ENCODE measurements around the gene RANBP17. TPM values are rescaled to one million over a fixed set of nuclear protein-coding genes. Genes with fewer than 3 reads are reported as not detected.
"Not testable (repeated sequence)": the region's sequence is repeated elsewhere in the genome, so short reads cannot be mapped to it uniquely, and the experiment has no call there.

The RANBP17 gene
- total RNA-seq = 5.2 TPM
- long read RNA-seq, partial matches to known transcripts = 0 of 6 reads
- long read RNA-seq, other reads (novel, unspliced or antisense) = 5 of 6 reads

DNA sequence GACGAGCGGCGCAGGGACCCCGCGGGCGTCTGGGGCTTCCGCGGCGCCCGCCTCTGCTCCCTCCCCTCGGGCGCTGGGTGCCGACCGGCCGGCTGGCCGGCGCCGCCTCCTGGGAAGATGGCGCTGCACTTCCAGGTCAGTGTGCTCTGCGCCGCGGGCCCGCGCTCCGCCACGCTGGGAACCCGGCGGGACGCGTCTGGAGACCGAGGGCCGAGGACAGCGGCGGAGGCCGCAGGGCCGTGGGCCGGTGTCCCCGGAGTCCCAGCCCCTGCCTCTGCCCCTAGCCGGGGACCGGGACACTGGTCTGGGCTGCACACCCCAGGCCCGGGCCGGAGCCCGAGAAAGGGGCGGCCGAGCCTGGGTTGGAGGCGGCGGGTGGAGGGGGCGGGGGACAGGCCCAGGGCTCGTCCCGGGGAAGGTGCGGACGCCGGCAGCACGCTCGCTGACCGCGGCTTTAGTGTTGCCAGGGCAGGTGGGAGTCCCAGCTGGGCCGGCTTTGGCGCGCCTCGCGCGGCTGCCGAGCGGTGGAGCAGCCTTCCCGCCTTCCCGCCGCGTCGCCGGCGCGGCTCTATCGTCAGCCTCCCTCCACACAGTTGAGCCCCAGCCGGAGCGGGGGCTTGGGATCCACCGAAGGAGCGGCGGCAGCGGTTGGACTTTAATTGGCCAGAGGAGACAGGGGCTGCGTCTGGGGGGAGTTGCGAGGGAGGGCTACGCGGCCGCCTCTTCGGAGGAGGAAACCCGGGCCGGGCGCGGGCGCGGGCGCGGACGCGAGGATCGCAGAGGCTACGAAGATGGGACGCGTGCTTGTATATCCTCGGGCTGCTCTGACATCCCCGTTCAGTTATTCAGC is at the start of gene RANBP17:
Gene RANBP17 (plus strand): TSS at position 102 of the 850 bp plus-strand sequence.
- DNase-seq (ENCODE audit: low spot score) = peak; percentile 90

DNA sequence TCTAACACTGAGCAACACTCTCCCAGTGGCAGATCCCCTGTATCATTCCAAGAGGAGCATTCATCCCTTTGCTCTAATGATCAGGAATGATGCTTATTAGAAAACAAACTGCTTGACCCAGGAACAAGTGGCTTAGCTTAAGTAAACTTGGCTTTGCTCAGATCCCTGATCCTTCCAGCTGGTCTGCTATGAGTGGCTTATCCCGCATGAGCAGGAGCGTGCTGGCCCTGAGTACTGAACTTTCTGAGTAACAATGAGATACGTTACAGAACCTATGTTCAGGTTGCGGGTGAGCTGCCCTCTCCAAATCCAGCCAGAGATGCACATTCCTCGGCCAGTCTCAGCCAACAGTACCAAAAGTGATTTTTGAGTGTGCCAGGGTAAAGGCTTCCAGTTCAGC is 48.6 kb upstream of the RANBP17 start:
- no peak for DNase-seq (ENCODE audit: low spot score)

DNA sequence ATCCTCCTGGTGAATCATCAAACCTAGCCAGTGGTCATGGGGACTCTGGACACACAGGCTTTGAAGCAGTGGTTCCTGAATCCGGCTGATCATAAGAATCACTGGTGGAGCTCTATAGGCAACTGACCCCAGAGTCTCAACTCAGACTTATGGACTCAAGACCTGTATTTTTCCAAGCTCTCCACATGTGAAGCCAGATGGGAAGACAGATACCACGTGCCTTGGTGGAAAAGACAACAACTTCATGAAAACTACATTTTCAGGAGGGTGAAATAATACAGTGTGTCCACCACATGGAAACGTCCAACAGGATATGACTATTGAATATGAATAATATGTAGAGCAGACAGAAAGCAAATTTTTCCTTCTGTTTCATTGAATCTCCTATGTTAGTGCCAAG is 44.6 kb upstream of the RANBP17 start:
- no peak for DNase-seq (ENCODE audit: low spot score)

DNA sequence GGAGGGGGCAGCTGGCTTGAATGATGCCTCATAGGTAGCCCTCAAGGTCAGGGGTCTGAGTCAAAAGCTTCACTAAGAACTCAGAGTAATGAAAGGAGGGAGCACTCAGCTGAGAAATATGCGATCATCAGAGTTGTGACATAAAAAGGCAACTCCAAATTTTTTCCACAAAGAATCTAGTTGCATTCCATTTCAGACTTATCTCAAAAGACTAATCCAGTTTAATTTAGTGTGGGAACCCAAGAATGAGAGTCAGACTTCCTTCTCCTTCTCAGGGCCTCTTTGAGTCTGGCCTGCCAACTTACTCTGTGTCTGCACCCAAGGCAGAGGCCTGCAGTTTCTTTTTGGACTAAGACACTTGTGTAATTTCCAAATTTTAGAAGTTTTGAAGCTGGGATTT is 43.6 kb upstream of the RANBP17 start:
- no peak for DNase-seq (ENCODE audit: low spot score)

DNA sequence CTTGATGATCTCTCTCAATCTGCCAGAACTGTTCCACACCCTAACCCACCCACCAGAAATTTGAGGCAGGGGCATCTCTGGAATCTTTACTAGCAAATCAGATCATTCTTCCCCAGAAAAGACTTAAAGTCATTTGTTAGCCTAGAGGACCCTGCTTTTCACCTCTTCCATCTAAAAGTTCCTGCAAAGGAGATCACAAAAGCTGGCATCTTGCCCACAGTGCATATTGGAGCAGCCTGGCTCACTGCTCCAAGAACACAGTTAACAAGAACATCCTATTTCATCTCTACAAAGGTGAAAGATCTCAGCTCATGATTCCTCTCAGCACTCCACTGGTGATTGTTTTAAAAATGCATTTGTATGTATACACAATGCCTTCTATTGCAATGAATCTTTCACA is 42.0 kb upstream of the RANBP17 start:
- DNase-seq (ENCODE audit: low spot score) = no peak

DNA sequence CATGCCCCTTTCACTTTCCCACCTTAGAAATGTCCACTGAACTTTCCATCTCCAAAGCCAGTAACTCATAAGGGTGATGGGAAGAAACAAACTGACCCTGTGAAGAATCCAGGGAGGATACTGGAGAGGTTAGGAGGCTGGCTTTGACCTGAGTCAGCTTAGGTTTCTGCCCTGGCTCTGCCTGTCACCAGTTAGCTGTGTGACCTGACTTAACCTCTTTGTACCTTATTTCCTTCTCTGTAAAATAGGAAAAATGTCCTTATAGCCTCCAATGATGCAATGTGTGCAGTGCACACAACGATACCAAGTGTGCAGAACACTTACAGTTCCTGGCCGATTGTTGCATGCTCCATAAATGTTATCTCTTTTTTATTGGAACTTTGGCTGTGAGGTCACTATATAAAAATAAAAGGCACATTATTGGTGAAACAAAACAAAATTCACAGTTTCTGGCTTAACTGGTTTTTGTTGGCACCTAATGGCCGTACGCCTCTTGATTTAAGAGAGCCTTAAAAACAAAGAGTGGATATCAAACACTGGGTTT is 40.5 kb upstream of the RANBP17 start:
- DNase-seq (ENCODE audit: low spot score) = no peak

DNA sequence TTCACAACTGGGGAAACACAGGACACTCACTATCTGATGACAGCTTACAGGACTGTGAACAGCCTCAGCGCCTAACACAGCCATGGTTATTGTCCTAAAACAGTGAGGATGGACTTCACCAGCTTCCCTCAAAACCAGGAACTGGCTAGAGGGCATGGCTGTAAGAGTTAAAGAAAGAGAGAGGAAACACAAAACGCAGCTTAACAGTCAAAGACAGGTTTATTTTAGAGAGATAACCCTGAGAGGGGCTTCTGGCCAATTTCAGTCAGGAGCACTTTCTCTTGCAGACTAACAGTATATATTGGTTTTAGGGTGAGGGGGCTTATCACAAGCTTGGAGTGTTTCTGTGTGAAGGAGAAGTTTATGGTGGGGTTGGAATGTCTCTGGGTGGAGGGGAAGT is 35.7 kb upstream of the RANBP17 start:
- DNase-seq (ENCODE audit: low spot score) = no peak

DNA sequence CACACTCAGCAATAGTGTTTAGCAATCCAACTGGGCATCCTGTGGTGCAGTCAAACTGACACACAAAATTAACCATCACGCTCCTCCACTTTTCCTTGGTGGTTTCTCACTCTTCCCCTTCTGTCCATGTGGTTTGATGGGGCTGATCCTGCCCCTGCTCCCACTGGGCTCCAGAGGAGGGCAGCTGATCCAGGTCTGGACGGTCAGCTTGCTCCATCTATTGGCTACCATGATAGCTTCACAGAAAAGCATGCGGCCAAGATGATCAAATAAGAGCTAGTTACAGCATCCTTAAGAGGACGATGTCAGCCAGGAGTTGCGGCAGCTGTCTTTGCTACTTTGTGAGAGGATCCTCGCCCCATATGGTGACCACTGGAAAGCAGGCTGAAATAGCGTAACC is 29.6 kb upstream of the RANBP17 start:
- DNase-seq (ENCODE audit: low spot score) = no peak

DNA sequence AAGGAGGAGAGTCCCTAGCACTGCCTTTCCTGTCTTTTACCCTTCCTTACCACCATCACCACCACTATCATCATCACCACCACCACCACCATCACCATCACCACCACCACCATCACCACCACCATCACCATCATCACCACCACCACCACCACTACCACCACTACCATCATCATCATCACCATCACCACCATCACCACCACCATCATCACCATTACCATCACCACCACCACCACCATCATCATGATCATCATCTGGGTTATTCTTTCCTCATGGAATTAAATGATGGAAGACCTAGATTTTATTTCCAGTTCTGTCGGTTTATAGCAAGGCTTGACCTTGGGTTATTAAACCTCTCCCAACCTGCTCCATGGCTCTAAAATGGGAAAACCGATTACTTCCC is 27.8 kb upstream of the RANBP17 start:
- DNase-seq (ENCODE audit: low spot score) = not testable (repeated sequence)

DNA sequence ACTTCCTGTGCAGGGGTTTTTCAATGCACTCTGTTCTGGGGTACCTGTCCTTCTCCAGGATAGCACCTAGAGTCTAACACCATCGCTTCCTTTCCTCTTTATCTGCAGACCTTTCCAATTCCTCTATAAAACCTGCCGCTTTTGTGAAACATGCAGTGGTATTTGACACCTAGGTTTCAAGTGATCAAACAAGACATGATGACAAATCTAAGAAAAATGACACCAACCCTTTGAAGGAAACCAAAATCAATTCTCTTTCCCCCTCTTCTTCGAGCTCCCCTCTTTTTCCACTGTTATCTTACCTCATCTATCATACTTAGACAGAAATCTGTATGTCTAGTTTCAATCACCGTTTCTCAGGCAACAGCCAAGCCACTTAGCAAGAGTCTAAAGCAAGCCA is 25.6 kb upstream of the RANBP17 start:
- DNase-seq (ENCODE audit: low spot score) = no peak

DNA sequence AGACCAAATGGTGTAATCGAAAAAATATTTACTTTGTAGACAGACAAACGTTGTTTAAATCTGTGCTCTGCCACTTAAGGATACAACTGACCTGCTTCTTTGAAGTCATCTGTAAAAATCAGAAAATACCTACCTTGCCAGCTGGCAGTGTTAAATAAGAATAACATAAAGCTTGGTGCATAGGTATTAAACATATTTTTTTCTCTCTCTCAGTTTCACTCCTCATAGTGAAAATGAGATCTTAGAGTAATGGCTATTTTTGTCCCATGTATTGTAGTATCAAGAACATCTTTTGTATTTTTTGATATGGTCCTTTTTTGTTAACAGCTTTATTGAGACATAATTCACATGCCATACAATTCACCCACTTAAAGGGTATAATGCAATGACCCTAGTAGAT is 17.9 kb upstream of the RANBP17 start:
- no peak for DNase-seq (ENCODE audit: low spot score)

DNA sequence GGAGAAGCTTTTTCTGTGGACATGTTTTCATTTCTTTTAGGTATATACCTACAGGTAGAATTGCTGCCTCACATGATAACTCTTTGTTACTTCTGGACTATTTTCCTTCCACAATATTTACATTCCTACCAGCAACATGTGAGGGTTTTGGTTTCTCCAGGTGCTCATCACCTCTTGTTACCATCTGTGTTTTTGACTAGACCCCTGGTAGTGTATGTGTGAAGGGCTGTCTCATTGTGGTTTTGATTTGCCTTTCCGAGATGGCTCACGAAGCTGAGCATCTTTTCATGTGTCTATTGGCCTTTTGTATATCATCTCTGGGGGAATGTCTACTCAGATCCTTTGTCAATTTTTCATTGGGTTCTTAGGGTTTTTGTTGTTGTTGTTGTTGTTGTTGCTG is 17.2 kb upstream of the RANBP17 start:
- DNase-seq (ENCODE audit: low spot score) = no peak

DNA sequence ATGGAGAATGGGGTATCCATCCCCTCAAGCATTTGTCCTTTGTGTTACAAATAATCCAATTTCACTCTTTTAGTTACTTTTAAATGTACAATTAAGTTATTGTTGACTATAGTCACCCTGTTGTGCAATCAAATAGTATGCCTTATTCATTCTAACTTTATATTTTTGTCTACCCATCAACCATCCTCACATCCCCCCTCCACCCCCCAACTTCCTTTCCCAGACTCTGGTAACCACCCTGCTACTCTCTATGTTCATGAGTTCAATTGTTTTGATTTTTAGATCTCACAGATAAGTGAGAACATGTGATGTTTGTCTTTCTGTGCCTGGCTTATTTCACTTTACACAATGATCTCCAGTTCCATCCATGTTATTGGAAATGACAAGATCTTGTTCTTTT is 15.4 kb upstream of the RANBP17 start:
- no peak for DNase-seq (ENCODE audit: low spot score)

DNA sequence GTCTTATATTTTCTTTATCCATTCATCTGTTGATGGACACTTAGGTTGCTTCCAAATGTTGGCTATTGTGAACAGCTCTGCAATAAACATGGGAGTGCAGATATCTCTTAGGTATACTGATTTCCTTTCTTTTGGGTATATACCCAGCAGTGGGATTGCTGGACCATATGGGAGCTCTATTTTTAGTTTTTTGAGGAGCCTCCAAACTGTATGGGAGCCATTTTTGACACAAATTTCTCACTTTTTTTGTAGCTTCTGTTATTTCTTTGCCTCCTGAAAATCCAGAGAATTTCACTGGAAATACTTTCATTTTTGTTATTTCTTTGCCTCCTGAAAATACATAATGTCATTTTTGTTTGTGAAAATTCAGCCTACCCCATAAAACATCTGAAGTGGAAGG is 15.0 kb upstream of the RANBP17 start:
- DNase-seq (ENCODE audit: low spot score) = no peak

DNA sequence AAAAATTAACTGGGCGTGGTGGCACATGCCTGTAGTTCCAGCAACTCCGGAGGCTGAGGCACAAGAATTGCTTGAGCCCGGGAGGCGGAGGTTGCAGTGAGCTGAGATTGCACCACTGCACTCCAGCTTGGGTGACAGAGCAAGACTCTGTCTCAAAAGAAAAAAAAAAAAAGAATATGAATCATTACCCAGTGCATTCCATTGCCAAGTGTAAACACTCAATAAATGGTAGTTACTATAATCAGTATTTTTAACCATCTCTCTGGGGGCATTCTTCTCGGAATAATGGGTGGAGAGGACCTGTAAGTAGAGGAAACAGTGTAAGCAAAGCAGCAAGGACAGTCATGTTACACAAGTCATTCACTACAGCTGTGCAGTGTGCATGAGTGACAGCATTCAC is 13.8 kb upstream of the RANBP17 start:
- no peak for DNase-seq (ENCODE audit: low spot score)

DNA sequence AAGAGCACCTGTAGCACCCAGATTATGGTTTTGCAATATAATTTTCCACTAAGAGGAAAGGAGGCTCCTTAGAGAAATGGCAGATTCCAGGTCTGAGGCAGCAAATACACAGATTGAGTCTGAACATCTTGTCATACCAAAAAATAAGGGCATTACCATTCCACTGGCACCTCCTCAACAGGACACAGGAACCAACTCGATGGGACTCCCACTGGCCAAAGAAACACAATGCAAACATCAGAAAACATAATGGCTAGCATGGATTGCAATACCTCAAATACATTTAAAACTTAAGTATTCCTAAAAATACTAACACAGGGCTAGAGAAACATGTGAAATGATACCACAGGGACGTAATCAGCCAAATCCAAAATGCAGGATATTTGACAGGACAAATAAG is 12.4 kb upstream of the RANBP17 start:
- no peak for DNase-seq (ENCODE audit: low spot score)

DNA sequence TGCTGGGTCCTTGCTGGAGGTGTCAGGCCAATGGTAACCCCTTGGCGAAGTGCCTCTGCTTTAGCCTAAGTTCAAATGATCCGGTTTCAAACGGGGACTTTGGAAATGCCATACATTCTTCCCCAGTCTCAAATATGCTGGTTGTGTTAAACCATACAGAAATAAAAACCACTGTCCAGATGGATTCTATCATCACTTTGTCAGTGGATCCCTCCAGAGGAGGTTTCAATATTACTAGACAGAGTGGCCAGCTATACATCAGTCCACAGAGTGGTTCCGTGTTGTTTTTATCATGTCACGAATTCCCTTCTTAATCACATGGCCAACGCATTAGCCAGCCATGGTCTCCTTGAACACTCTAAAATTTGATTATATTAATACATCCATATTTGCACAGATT is 7.3 kb upstream of the RANBP17 start:
- DNase-seq (ENCODE audit: low spot score) = no peak

DNA sequence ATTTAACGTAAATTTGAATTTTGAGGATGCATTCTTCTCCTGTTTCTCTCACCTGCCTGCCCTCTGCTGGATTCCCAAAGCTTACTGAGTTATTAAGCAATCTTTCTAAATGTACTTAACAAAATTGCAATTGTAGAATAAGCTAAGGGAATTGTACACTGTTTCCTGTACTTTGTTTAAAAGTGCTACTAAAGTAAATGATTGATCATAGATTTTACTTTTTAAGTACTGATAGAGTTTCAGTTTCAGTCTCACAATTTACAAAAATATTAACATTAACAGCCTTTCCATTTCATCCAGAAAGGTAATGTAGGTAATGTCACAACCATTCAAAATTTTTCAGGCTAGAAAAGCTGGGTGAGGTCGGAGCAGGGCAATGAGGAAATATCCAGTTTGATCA is 4.8 kb upstream of the RANBP17 start:
- no peak for DNase-seq (ENCODE audit: low spot score)

DNA sequence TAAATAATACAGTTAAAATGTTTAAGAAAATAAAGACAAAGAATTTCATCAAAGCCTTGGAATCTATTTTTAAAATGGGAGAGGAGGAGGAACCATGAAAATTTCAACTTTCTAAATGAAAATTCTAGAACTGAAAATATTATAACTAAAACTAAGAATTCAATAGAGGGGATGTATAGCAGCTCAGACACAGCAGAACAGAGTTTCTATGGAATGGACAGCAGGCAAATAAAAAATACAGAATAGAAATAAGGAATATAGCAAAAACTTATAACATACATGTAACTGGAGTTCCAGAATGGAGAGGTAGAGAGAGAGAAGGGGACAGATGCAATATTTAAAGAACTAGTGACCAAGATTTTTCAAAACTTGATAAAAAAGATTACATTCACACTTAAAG is 1.4 kb upstream of the RANBP17 start:
- DNase-seq (ENCODE audit: low spot score) = no peak

DNA sequence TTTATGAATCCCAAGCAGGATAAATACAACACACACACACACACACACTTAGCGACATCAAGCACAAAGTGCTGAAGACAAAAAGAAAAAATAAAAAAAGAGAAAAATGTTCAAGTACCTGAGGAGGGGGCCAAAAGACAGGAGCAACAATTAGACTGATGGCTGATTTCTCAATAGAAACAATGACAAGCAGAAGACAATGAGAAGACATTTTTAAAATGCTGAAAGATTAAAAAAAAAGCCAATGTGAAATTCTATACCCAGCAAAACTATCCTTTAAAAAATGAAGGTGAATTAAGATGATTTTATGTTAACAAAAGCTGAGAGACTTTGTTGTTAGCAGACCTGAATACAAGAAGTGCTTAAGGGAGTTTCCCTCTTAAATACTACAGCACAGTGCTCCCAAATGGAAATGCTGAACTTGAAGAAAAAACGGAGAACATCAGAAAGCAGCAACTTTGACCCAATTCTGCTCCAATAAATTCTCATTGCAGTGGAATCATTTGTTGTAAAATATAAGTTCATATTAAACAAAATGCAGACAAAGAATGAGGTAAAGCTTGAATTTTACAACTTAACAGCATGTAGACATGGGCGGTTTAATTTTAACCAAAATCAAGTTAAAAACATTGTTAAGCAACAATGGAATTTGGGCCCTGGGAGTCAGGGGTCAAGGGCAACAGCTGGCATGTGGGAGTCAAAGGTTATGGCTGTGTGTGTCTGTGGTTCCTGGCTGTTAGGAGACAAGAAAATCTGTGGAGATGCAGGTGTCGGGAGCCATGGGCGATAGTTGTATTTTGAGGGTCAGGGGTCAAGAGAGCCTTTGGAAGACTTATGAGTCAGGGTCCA is 776 bp upstream of the RANBP17 start:
- no peak for DNase-seq (ENCODE audit: low spot score)

DNA sequence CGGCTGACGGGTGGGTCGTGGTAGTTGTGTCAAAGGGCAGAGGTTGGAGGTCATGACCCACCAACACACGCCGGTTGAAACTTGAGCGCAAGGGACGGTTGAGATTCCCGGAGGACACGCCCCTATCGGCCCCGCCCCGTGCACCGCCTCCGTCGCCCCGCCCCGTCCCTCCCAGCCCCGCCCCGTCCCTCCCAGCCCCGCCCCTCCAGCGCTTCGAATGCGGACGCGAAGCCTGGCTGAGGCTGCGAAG is 226 bp upstream of the RANBP17 start:
- DNase-seq (ENCODE audit: low spot score) = no peak

DNA sequence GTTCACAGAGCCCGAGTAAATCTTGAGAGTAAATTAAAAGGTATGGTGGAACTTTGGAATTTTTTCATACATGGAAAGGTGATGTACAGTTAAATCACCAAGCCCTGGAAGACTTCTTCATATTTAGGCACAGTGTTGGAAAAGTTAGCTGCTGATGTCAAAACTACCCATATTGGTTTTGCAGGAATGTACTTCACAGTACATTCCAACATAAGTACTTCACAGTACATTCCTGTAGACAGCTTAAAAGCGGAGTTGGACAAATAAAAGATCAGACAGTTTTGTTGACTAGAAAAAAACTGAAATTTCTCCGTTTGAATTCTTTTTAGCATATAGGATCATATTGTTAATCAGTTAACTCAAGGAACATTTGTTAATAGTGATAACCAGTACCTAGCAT is 1.8 kb downstream of the RANBP17 start:
- DNase-seq (ENCODE audit: low spot score) = no peak

DNA sequence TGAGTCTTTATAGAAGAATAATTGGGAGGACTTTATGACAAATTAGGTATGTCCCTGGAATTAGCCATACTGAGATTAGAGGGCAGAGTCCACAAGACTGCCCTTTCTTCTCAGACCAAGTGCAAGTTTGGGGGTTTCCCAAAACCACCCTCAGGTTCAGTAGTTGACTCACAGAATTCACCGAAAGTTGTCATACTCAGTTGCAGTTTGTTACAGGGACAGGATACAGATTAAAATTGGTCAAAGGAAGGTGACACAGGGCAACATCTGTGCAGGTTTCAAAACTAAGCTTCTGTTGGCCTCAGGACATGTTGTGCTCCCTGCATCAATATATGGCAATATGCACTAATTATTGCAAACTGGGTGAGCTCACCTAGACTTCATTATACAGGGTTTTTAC is 3.8 kb downstream of the RANBP17 start:
- DNase-seq (ENCODE audit: low spot score) = no peak

Data from mesenteric fat pad (tissue), 1 donor.